Spleen (tissue), 11 donors: Measurements from ENCODE around the gene PSMC1. TPM values are rescaled to one million over a fixed set of nuclear protein-coding genes. Genes with fewer than 3 reads are reported as not detected.
A peak's percentile ranks its signal among the peaks of the same experiment; 100 is the strongest.

Experiments
- DNase-seq: peaks from one replicate; pipeline ENCODE4 v3.0.0-alpha.2; 2020
- H3K27ac ChIP-seq, 8 donors: fragments of 200-600 bp; sonication (generic) in 7 of 8; 1 replicate in 4 of 8; 2 replicates in 4 of 8; pipeline versions ENCODE4 v1.5.0 to v1.8.0; 2016 to 2021; ENCODE audit warnings: inconsistent platforms in 4 of 8, mild to moderate bottlenecking in 4 of 8, moderate library complexity in 1 of 8
- H3K27me3 ChIP-seq, 7 donors: fragments of 200-600 bp; sonication (generic) in 6 of 7; replicated peaks in 1 of 7; 1 replicate in 4 of 7; 2 replicates in 3 of 7; pipeline versions ENCODE4 v1.5.0 to v1.8.0; 2016 to 2021; ENCODE audit warnings: inconsistent platforms in 3 of 7, mild to moderate bottlenecking in 1 of 7
- H3K36me3 ChIP-seq, 6 donors: fragments of 200-600 bp; sonication (generic) in 5 of 6; 1 replicate in 4 of 6; 2 replicates in 2 of 6; pipeline versions ENCODE4 v1.5.0 to v1.8.0; 2016 to 2021; ENCODE audit warnings: inconsistent platforms in 2 of 6
- H3K4me1 ChIP-seq, 6 donors: fragments of 200-600 bp; sonication (generic) in 5 of 6; 1 replicate in 3 of 6; 2 replicates in 3 of 6; pipeline versions ENCODE4 v1.5.0 to v1.8.0; 2016 to 2021; ENCODE audit warnings: inconsistent platforms in 3 of 6
- H3K4me3 ChIP-seq, 8 donors: fragments of 200-600 bp; sonication (generic) in 7 of 8; 1 replicate in 4 of 8; 2 replicates in 4 of 8; pipeline versions ENCODE4 v1.5.0 to v1.8.0; 2016 to 2021; ENCODE audit warnings: inconsistent platforms in 4 of 8, mild to moderate bottlenecking in 4 of 8, moderate library complexity in 2 of 8
- H3K9me3 ChIP-seq, 8 donors: fragments of 200-600 bp; sonication (generic) in 7 of 8; 1 replicate in 4 of 8; 2 replicates in 4 of 8; pipeline versions ENCODE4 v1.5.0 to v1.8.0; 2016 to 2021; ENCODE audit warnings: inconsistent platforms in 4 of 8
- CTCF ChIP-seq, 11 experiments: fragments of 200-600 bp in 7 of 11; fragments of 450-650 bp in 4 of 11; sonication (generic) in 4 of 11; IDR thresholded peaks in 8 of 11; conservative IDR thresholded peaks in 3 of 11; 1 replicate in 7 of 11; 2 replicates in 4 of 11; pipeline versions ENCODE4 v1.4.0 to v1.8.0; 2016 to 2021; ENCODE audit warnings: antibody characterized with exemption in 11 of 11, inconsistent platforms in 4 of 11, mild to moderate bottlenecking in 1 of 11
- POLR2A ChIP-seq, 3 donors: fragments of 450-650 bp; IDR thresholded peaks; one replicate each; pipeline ENCODE4 v1.5.1; 2017; ENCODE audit warnings: antibody characterized with exemption in 3 of 3, mild to moderate bottlenecking in 1 of 3
- POLR2AphosphoS5 ChIP-seq, 3 donors: sonication (generic); formaldehyde crosslinking; IDR thresholded peaks; one replicate each; pipeline ENCODE4 v1.5.1; 2017; ENCODE audit warnings: antibody characterized with exemption in 3 of 3
- WGBS, 5 donors: extraction: QIAGEN DNeasy Blood & Tissue Kit in 3 of 5; methylation state at CpG; one replicate each; pipeline versions ENCODE4 v1.1.5 to v1.1.7; 2013 to 2018; 5-methylcytosine and 5-hydroxymethylcytosine counted together
- intact Hi-C: fragments of 100-400 bp; cut with DNase I; formaldehyde crosslinking; loops from one replicate; pipeline ENCODE4 v1.15.0; 2023; ENCODE audit warnings: low total_unique reads
- polyA plus RNA-seq, 3 donors: library from polyadenylated mRNA; stranded (reverse); fragments of 200-250 nt; gene quantifications; one replicate each; pipeline ENCODE4 v1.2.1, GENCODE V29; 2013
- total RNA-seq, 7 donors: library from RNA; depleted of rRNA in 3 of 7; stranded (reverse); fragments of >200 nt in 3 of 7; fragmentation: NEBNext Ultra II Directional in 4 of 7; extraction: Animal tissue kit (Norgen Biotek cat#: 25700) in 4 of 7; gene quantifications; one replicate each; pipeline versions ENCODE4 v1.1.0 to v1.2.1, GENCODE V29; 2016 to 2021
- donor health status: healthy with polysubstance abuse.
- donor health status: DM: no; HTN: no; CAD: no; lungs with moderate emphysema.
- donor health status: DM: no; HTN: no; CAD: no.
- donor health status: Bipolar disorder and iron deficiency.
- donor health status: healthy.
- donor health status: DM: no; HTN: no; CAD: no.
- donor health status: DM: yes; HTN: yes; CAD: no.

Gene PSMC1
- total and polyA plus RNA-seq, 10 donors = 70.7 to 104 (median 84.6) TPM

- DNase-seq = no peak
- H3K4me1 ChIP-seq = peaks cover 0 to 39% (median 21%) of the 10 kb centered on the region in 6 donors
- H3K27me3 ChIP-seq = no peaks in the 10 kb centered on the region
- no peaks in the 10 kb centered on the region for H3K9me3 ChIP-seq
- peak; percentile 34 to 65 (median 42) for TF ChIP-seq POLR2AphosphoS5 (IDR thresholded peaks at IDR 0.05)
- TF ChIP-seq POLR2A (IDR thresholded peaks at IDR 0.05) = no peak
- H3K4me3 ChIP-seq = no peak overlapping the region
- H3K36me3 ChIP-seq = peaks cover 3 to 97% (median 70%) of the 10 kb centered on the region in 6 donors
- intact Hi-C loops = no loop called here
- 68 to 83% (median 76%) methylated on average over 9 of the region's 9 CpGs for WGBS, 5 donors
- H3K27ac ChIP-seq = peak overlapping the region in 4 of 8 donors; percentile 44 to 76 (median 64)
Observed at GRCh38 chr14:90274019-90274418, 17.7 kb downstream of the PSMC1 start.

DNA sequence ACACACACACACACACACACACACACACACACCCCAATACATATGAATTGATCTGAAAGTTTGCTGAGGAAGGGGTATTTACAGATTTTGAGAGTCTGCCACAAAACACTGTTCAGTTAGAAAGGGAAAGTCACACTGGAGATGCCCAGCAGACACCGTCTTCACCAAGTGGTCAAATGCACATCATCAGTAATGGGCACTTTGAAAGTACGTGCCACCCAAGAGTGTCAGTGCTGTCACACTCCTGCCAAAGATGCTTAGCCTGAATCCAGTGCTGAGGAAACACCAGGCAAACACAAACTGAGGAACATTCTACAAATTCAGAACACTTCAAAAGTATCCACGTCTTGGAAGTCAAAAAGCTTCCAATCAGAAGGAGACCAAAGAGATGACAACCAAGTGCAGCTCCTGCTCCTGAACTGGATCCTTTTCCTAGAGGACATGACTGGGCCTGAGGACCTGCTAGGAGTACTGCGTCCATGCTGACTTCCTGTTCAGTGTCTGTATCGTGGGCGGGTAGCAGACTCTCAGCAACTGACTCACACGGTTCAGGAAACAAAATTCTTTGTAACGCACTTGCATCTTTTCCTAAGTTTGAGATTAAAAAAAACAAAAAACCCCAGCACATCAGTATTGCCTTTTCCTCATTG is 18.6 kb downstream of the PSMC1 start:
- no peak for DNase-seq
- no peaks in the 10 kb centered on the region for H3K9me3 ChIP-seq
- H3K27me3 ChIP-seq = no peaks in the 10 kb centered on the region
- peaks cover 0 to 39% (median 21%) of the 10 kb centered on the region in 6 donors for H3K4me1 ChIP-seq
- peaks cover 3 to 97% (median 70%) of the 10 kb centered on the region in 6 donors for H3K36me3 ChIP-seq
- intact Hi-C loops = no loop called here
- 45 to 58% (median 51%) methylated on average over 7 to 8 of the region's 8 CpGs for WGBS, 5 donors
- no peak for TF ChIP-seq CTCF (IDR thresholded peaks at IDR 0.05 in 8 of 11, conservative IDR thresholded peaks at IDR 0.05 in 3 of 11)
- peak in 1 of 3 donors; percentile 55 for TF ChIP-seq POLR2AphosphoS5 (IDR thresholded peaks at IDR 0.05)
- no peak overlapping the region for H3K4me3 ChIP-seq
- peak overlapping the region in 7 of 8 donors; percentile 1 to 76 (median 49) for H3K27ac ChIP-seq

- 83 to 89% (median 85%) methylated on average over 9 of the region's 9 CpGs for WGBS, 5 donors
- no peak for TF ChIP-seq CTCF (IDR thresholded peaks at IDR 0.05 in 8 of 11, conservative IDR thresholded peaks at IDR 0.05 in 3 of 11)
- TF ChIP-seq POLR2A (IDR thresholded peaks at IDR 0.05) = no peak
- Histone ChIP-seq H3K36me3 (peaks cover 3 to 97% (median 70%) of the 10 kb centered on the region in 6 donors), H3K27me3 (no peaks in the 10 kb centered on the region), H3K4me1 (peaks cover 0 to 39% (median 21%) of the 10 kb centered on the region in 6 donors), H3K27ac (peak overlapping the region in 6 of 8 donors; percentile 1 to 76 (median 52)), H3K4me3 (no peak overlapping the region), H3K9me3 (no peaks in the 10 kb centered on the region)
- intact Hi-C loops = no loop called here
- DNase-seq = no peak
Observed at GRCh38 chr14:90275458-90275814, 19.1 kb downstream of the PSMC1 start.

- Histone ChIP-seq H3K27ac (peak overlapping the region in 6 of 8 donors; percentile 1 to 76 (median 52)), H3K9me3 (no peaks in the 10 kb centered on the region), H3K27me3 (no peaks in the 10 kb centered on the region), H3K4me1 (peaks cover 0 to 39% (median 21%) of the 10 kb centered on the region in 6 donors), H3K4me3 (no peak overlapping the region), H3K36me3 (peaks cover 0 to 97% (median 70%) of the 10 kb centered on the region in 6 donors)
- TF ChIP-seq POLR2A (IDR thresholded peaks at IDR 0.05) (no peak), CTCF (IDR thresholded peaks at IDR 0.05 in 8 of 11, conservative IDR thresholded peaks at IDR 0.05 in 3 of 11) (no peak), POLR2AphosphoS5 (IDR thresholded peaks at IDR 0.05) (no peak)
- no peak for DNase-seq
- intact Hi-C loops = no loop called here
- 81 to 89% (median 88%) methylated on average over 8 of the region's 8 CpGs for WGBS, 5 donors
Observed at GRCh38 chr14:90275820-90276219, 19.5 kb downstream of the PSMC1 start.
